SK-N-SH (cell line): Measurements from ENCODE around the gene CALR3. TPM values are rescaled to one million over a fixed set of nuclear protein-coding genes. Genes with fewer than 3 reads are reported as not detected.

Experiments used
- CTCF ChIA-PET: fragments of 300-600, 350-600 bp; formaldehyde crosslinking; extraction: SDS; loops from one replicate; lab custom pipeline; 2021; lab: Yijun Ruan, JAX
- POLR2A ChIA-PET: fragments of 350-600 bp; sonication (Branson Sonifier 250); formaldehyde crosslinking; extraction: SDS; loops from one replicate; lab custom pipeline; 2020; ENCODE audit warnings: antibody characterized with exemption, inconsistent platforms; lab: Yijun Ruan, JAX
- DNase-seq: peaks from one replicate; pipeline ENCODE4 v3.0.0; 2012
- H2AFZ ChIP-seq: fragments of 200-600 bp; sonication (generic); 2 replicates; pipeline ENCODE4 v1.8.1; 2016; ENCODE audit warnings: antibody characterized with exemption, mild to moderate bottlenecking, low read depth
- H3F3A ChIP-seq: fragments of 200-600 bp; sonication (generic); replicated peaks from 2 replicates; pipeline ENCODE3; 2016; ENCODE audit warnings: antibody characterized with exemption, mild to moderate bottlenecking; ENCODE audit not compliant: insufficient read depth
- H3K27ac ChIP-seq, 2 experiments: fragments of 200-500 bp in 1 of 2; fragments of 200-600 bp in 1 of 2; sonication (Bioruptor generic) in 1 of 2; sonication (generic), shearing (Covaris generic) in 1 of 2; 2 replicates each; pipeline versions ENCODE4 v1.5.1 to v1.6.1; 2014 to 2016; ENCODE audit warnings: low read depth in 2 of 2, inconsistent platforms in 1 of 2, low read length in 1 of 2, mild to moderate bottlenecking in 1 of 2, mixed read lengths in 1 of 2
- H3K27me3 ChIP-seq: fragments of 200-600 bp; sonication (generic), shearing (Covaris generic); 2 replicates; pipeline ENCODE4 v1.6.1; 2016; ENCODE audit warnings: mixed run types; ENCODE audit not compliant: insufficient read depth
- H3K36me3 ChIP-seq, 2 experiments: fragments of 200-500 bp in 1 of 2; fragments of 200-600 bp in 1 of 2; sonication (Bioruptor generic) in 1 of 2; sonication (generic) in 1 of 2; replicated peaks in 1 of 2; 2 replicates each; pipeline versions ENCODE3 to v1.5.1; 2014 to 2016; ENCODE audit warnings: low read length in 1 of 2, mild to moderate bottlenecking in 1 of 2; ENCODE audit not compliant: insufficient read depth in 2 of 2, control insufficient read depth in 1 of 2
- H3K4me1 ChIP-seq, 2 experiments: fragments of 200-500 bp in 1 of 2; fragments of 200-600 bp in 1 of 2; sonication (Bioruptor generic) in 1 of 2; sonication (generic), shearing (Covaris generic) in 1 of 2; 2 replicates each; pipeline versions ENCODE4 v1.5.1 to v1.6.1; 2014 to 2016; ENCODE audit warnings: low read depth in 1 of 2, low read length in 1 of 2, mixed run types in 1 of 2; ENCODE audit not compliant: insufficient read depth in 2 of 2, control insufficient read depth in 1 of 2
- H3K4me2 ChIP-seq: fragments of 200-600 bp; sonication (generic), shearing (Covaris generic); 2 replicates; pipeline ENCODE4 v1.6.1; 2017; ENCODE audit warnings: mixed run types
- H3K4me3 ChIP-seq, 2 experiments: fragments of 200-500 bp in 1 of 2; fragments of 200-600 bp in 1 of 2; sonication (Bioruptor generic) in 1 of 2; sonication (generic), shearing (Covaris generic) in 1 of 2; 2 replicates each; pipeline versions ENCODE4 v1.5.1 to v1.8.1; 2014 to 2016; ENCODE audit warnings: low read depth in 2 of 2, inconsistent platforms in 1 of 2, low read length in 1 of 2, mild to moderate bottlenecking in 1 of 2, mixed read lengths in 1 of 2, moderate library complexity in 1 of 2
- H3K79me2 ChIP-seq: fragments of 200-600 bp; sonication (generic); 2 replicates; pipeline ENCODE4 v1.8.1; 2017; ENCODE audit warnings: mild to moderate bottlenecking; ENCODE audit not compliant: insufficient read depth
- H3K9ac ChIP-seq: fragments of 200-600 bp; sonication (generic); 2 replicates; pipeline ENCODE4 v1.6.1; 2017; ENCODE audit warnings: mixed run types
- H3K9me2 ChIP-seq: fragments of 200-600 bp; sonication (generic); 2 replicates; pipeline ENCODE4 v1.6.1; 2017; ENCODE audit warnings: mixed run types
- H3K9me3 ChIP-seq: fragments of 200-600 bp; sonication (generic); 2 replicates; pipeline ENCODE4 v1.6.1; 2017; ENCODE audit warnings: mixed run types, mild to moderate bottlenecking, moderate library complexity
- H4K20me1 ChIP-seq: fragments of 200-600 bp; sonication (generic); 2 replicates; pipeline ENCODE4 v1.6.1; 2017; ENCODE audit warnings: mild to moderate bottlenecking, mixed run types; ENCODE audit not compliant: insufficient read depth
- CHD2 ChIP-seq: fragments of 150-350 bp; IDR thresholded peaks from 2 replicates; pipeline ENCODE4 v1.6.1; 2018; ENCODE audit warnings: low read length; ENCODE audit not compliant: partially characterized antibody
- CTCF ChIP-seq: fragments of 200-600 bp; sonication (generic); IDR thresholded peaks from 2 replicates; pipeline ENCODE4 v1.6.1; 2017; ENCODE audit warnings: antibody characterized with exemption, mild to moderate bottlenecking, moderate library complexity
- ELF1 ChIP-seq: IDR thresholded peaks from 2 replicates; pipeline ENCODE4 v1.4.0; 2012
- EP300 ChIP-seq, 2 experiments: IDR thresholded peaks; 2 replicates each; pipeline versions ENCODE4 v1.4.0 to v1.6.1; 2012; ENCODE audit warnings: borderline replicate concordance in 1 of 2, low read depth in 1 of 2, low read length in 1 of 2
- EZH2phosphoT487 ChIP-seq: fragments of 200-600 bp; sonication (generic); IDR thresholded peaks from 2 replicates; pipeline ENCODE4 v1.6.1; 2017; ENCODE audit warnings: low read depth, mixed run types, mild to moderate bottlenecking, antibody characterized with exemption, moderate library complexity, borderline replicate concordance
- GABPA ChIP-seq: IDR thresholded peaks from 2 replicates; pipeline ENCODE4 v1.4.0; 2012; ENCODE audit warnings: low read depth, mild to moderate bottlenecking
- IRF3 ChIP-seq: fragments of 150-350 bp; IDR thresholded peaks from 2 replicates; pipeline ENCODE4 v1.6.1; 2016; ENCODE audit warnings: mild to moderate bottlenecking, low read depth, low read length
- MAX ChIP-seq: IDR thresholded peaks from 2 replicates; pipeline ENCODE4 v1.4.0; 2012; ENCODE audit warnings: low read depth
- MXI1 ChIP-seq: IDR thresholded peaks from 2 replicates; pipeline ENCODE4 v1.6.1; 2012; ENCODE audit warnings: mild to moderate bottlenecking, low read depth, low read length, improper control_type of control experiment
- NFIC ChIP-seq: IDR thresholded peaks from 2 replicates; pipeline ENCODE4 v1.4.0; 2012; ENCODE audit warnings: borderline replicate concordance
- NRF1 ChIP-seq: IDR thresholded peaks from 2 replicates; pipeline ENCODE4 v1.6.1; 2012; ENCODE audit warnings: low read depth, mild to moderate bottlenecking, low read length
- PBX3 ChIP-seq: IDR thresholded peaks from 2 replicates; pipeline ENCODE4; 2012
- POLR2AphosphoS5 ChIP-seq: IDR thresholded peaks from 2 replicates; pipeline ENCODE4 v1.6.1; 2012; ENCODE audit warnings: low read depth, low read length
- RAD21 ChIP-seq: IDR thresholded peaks from 2 replicates; pipeline ENCODE4 v1.6.1; 2012; ENCODE audit warnings: mild to moderate bottlenecking, low read length
- RCOR1 ChIP-seq: fragments of 150-350 bp; IDR thresholded peaks from 2 replicates; pipeline ENCODE4 v1.6.1; 2017; ENCODE audit warnings: antibody characterized with exemption, low read length
- REST ChIP-seq: IDR thresholded peaks from 2 replicates; pipeline ENCODE4 v1.6.1; 2012; ENCODE audit warnings: mild to moderate bottlenecking, low read depth, low read length, moderate library complexity
- RFX5 ChIP-seq: IDR thresholded peaks from 2 replicates; pipeline ENCODE4 v1.6.1; 2012; ENCODE audit warnings: mild to moderate bottlenecking, improper control_type of control experiment, low read length
- RXRA ChIP-seq: IDR thresholded peaks from 2 replicates; pipeline ENCODE4 v1.4.0; 2012; ENCODE audit warnings: low read depth, mild to moderate bottlenecking, borderline replicate concordance
- SMC3 ChIP-seq: IDR thresholded peaks from 2 replicates; pipeline ENCODE4 v1.6.1; 2012; ENCODE audit warnings: low read depth, low read length, improper control_type of control experiment
- TAF1 ChIP-seq: IDR thresholded peaks from 2 replicates; pipeline ENCODE4 v1.6.1; 2012; ENCODE audit warnings: low read depth, mild to moderate bottlenecking, low read length, moderate library complexity, borderline replicate concordance
- TEAD4 ChIP-seq: IDR thresholded peaks from 2 replicates; pipeline ENCODE4 v1.4.0; 2012; ENCODE audit warnings: mild to moderate bottlenecking, borderline replicate concordance; ENCODE audit not compliant: insufficient read depth
- YY1 ChIP-seq: IDR thresholded peaks from 2 replicates; pipeline ENCODE4 v1.4.0; 2012; ENCODE audit warnings: low read depth, mild to moderate bottlenecking
- WGBS: methylation state at CpG from one replicate; pipeline ENCODE4 v1.1.6; 2017; ENCODE audit warnings: low lambda C conversion rate; 5-methylcytosine and 5-hydroxymethylcytosine counted together
- polyA plus RNA-seq, 3 experiments: library from polyadenylated mRNA; depleted of rRNA; stranded (reverse); fragments of >200 nt; gene quantifications; 2 replicates each; pipeline ENCODE4 v1.2.3, GENCODE V29; 2012

The CALR3 gene
- polyA plus RNA-seq, 1 of the 3 experiments (the other 2 are of a cell fraction), result not detected

GRCh38 chr19:16542045-16542909, 46.3 kb upstream of the CALR3 start, which contains the start of gene CHERP:
Gene CHERP, minus strand, starts transcription at chr19:16542437. Its CDS starts 59 bp downstream, at chr19:16542378.
- Histone ChIP-seq H3K9ac (peak within 1 kb of the TSS; percentile 95), H3K9me3 (no peaks in the 10 kb centered on the region), H2AFZ (peak within 1 kb of the TSS; percentile 76; the same call in 1 of the 2 replicates), H3K36me3 (peaks cover 11 to 20% of the 10 kb centered on the region in 2 experiments), H3K9me2 (no peaks in the 10 kb centered on the region), H4K20me1 (peaks cover 43% of the 10 kb centered on the region), H3K4me1 (peaks cover 14 to 15% of the 10 kb centered on the region in 2 experiments; a peak in 2 of 4 replicates), H3K79me2 (peaks cover 79% of the 10 kb centered on the region), H3K27ac (peak within 1 kb of the TSS; percentile 72 to 88), H3K4me3 (peak within 1 kb of the TSS; percentile 75 to 99), H3F3A (peaks cover 8% of the 10 kb centered on the region), H3K4me2 (peak within 1 kb of the TSS; percentile 98), H3K27me3 (no peaks in the 10 kb centered on the region)
- WGBS, result under 1% methylated on average over 22 of the region's 108 CpGs
- peak; percentile 97 for DNase-seq
- ChIA-PET CTCF (interaction anchor here (0.7 kb wide), 1 partner anchor 17 kb away, joined by 3 read pairs; no protein-coding TSS in a partner anchor), POLR2A (interaction anchor here (0.6 kb wide), 1 partner anchor 285 kb away, joined by 3 read pairs; no protein-coding TSS in a partner anchor)
- TF ChIP-seq RFX5, result no peak
- no peak for TF ChIP-seq RXRA
- peak; percentile 74; the same call in 1 of the 2 replicates for TF ChIP-seq TAF1
- TF ChIP-seq EP300 (IDR thresholded peaks at IDR 0.05; ENCODE audit: borderline replicate concordance in 1 of 2, low read depth in 1 of 2, low read length in 1 of 2), result peak in 1 of 2 experiments; percentile 9; a peak in 1 of 4 replicates
- no peak for TF ChIP-seq CTCF
- TF ChIP-seq SMC3, result no peak
- TF ChIP-seq IRF3, result no peak
- TF ChIP-seq MAX, result peak; percentile 69; the same call in 1 of the 2 replicates
- no peak for TF ChIP-seq RAD21
- TF ChIP-seq EZH2phosphoT487, result no peak
- peak; percentile 88 for TF ChIP-seq POLR2AphosphoS5
- TF ChIP-seq GABPA, result peak; percentile 93
- peak; percentile 89 for TF ChIP-seq ELF1
- TF ChIP-seq YY1, result peak; percentile 21; the same call in 1 of the 2 replicates
- TF ChIP-seq PBX3, result no peak
- peak; percentile 35; the same call in 1 of the 2 replicates for TF ChIP-seq TEAD4
- peak; percentile 3; the same call in 1 of the 2 replicates for TF ChIP-seq MXI1
- peak; percentile 69 for TF ChIP-seq NRF1
- no peak for TF ChIP-seq RCOR1
- peak; percentile 4; the same call in 1 of the 2 replicates for TF ChIP-seq REST
- TF ChIP-seq CHD2, result peak; percentile 98
- TF ChIP-seq NFIC, result no peak
